RWPE2 (cell line): ENCODE measurements around the gene WASF2.

Experiments used
- ATAC-seq: fragments of 200-7000 bp; cut with Tn5 transposase; 3 replicates; pipeline ENCODE4 v1.9.1; 2021; ENCODE audit warnings: low read depth
- DNase-seq: peaks from one replicate; pipeline ENCODE4 v3.0.0-alpha.2; 2020; ENCODE audit warnings: low spot score
- H3K27ac ChIP-seq: fragments of 450-650 bp; 2 replicates; pipeline ENCODE4 v1.5.1; 2017; ENCODE audit warnings: mild to moderate bottlenecking; ENCODE audit not compliant: poor library complexity, severe bottlenecking
- H3K27me3 ChIP-seq: fragments of 250-450 bp; sonication (Bioruptor Pico); 2 replicates; pipeline ENCODE4 v1.5.1; 2021; ENCODE audit warnings: mild to moderate bottlenecking, moderate library complexity; ENCODE audit not compliant: insufficient read depth, poor library complexity, severe bottlenecking
- H3K36me3 ChIP-seq: fragments of 250-450 bp; sonication (Bioruptor Pico); 2 replicates; pipeline ENCODE4 v1.5.1; 2020; ENCODE audit warnings: low read depth, mild to moderate bottlenecking, moderate library complexity
- H3K4me1 ChIP-seq: fragments of 250-450 bp; sonication (Bioruptor Pico); 2 replicates; pipeline ENCODE4 v1.5.1; 2021; ENCODE audit warnings: mild to moderate bottlenecking, moderate library complexity; ENCODE audit not compliant: insufficient read depth, poor library complexity, severe bottlenecking
- H3K4me3 ChIP-seq: fragments of 250-450 bp; sonication (Bioruptor Pico); 2 replicates; pipeline ENCODE4 v1.5.1; 2021; ENCODE audit warnings: mild to moderate bottlenecking, moderate library complexity; ENCODE audit not compliant: severe bottlenecking
- H3K9me3 ChIP-seq: fragments of 250-450 bp; sonication (Bioruptor Pico); 2 replicates; pipeline ENCODE4 v1.5.1; 2021; ENCODE audit warnings: mild to moderate bottlenecking, moderate library complexity; ENCODE audit not compliant: severe bottlenecking
- CTCF ChIP-seq: fragments of 450-650 bp; IDR thresholded peaks from one replicate; pipeline ENCODE4 v1.5.1; 2017; ENCODE audit warnings: mild to moderate bottlenecking, moderate library complexity; ENCODE audit not compliant: poor library complexity, severe bottlenecking

The WASF2 gene

GRCh38 chr1:27380224-27380623 is 109.7 kb downstream of the WASF2 start:
- TF ChIP-seq CTCF, result no peak
- ATAC-seq, result no peak
- H3K27me3 ChIP-seq, result no peaks in the 10 kb centered on the region
- no peak for DNase-seq
- no peak overlapping the region for H3K27ac ChIP-seq
- H3K4me1 ChIP-seq, result no peaks in the 10 kb centered on the region
- H3K9me3 ChIP-seq, result no peaks in the 10 kb centered on the region
- H3K36me3 ChIP-seq, result no peaks in the 10 kb centered on the region
- no peak overlapping the region for H3K4me3 ChIP-seq

GRCh38 chr1:27379564-27380122 is 110.3 kb downstream of the WASF2 start:
- Histone ChIP-seq H3K36me3 (no peaks in the 10 kb centered on the region), H3K27ac (no peak overlapping the region), H3K4me3 (no peak overlapping the region), H3K27me3 (no peaks in the 10 kb centered on the region), H3K9me3 (no peaks in the 10 kb centered on the region), H3K4me1 (no peaks in the 10 kb centered on the region)
- TF ChIP-seq CTCF, result no peak
- no peak for ATAC-seq
- no peak for DNase-seq

- H3K27ac ChIP-seq, result no peak overlapping the region
- ATAC-seq (no peak), DNase-seq (no peak)
- H3K36me3 ChIP-seq, result no peaks in the 10 kb centered on the region
- H3K9me3 ChIP-seq, result no peaks in the 10 kb centered on the region
- no peaks in the 10 kb centered on the region for H3K27me3 ChIP-seq
- no peak for TF ChIP-seq CTCF
- H3K4me3 ChIP-seq, result no peak overlapping the region
- no peaks in the 10 kb centered on the region for H3K4me1 ChIP-seq
Observed at GRCh38 chr1:27377760-27378495, 112.0 kb downstream of the WASF2 start.

- Histone ChIP-seq H3K36me3 (no peaks in the 10 kb centered on the region), H3K9me3 (no peaks in the 10 kb centered on the region), H3K4me3 (no peak within 1 kb of the TSS), H3K4me1 (no peaks in the 10 kb centered on the region), H3K27ac (no peak within 1 kb of the TSS), H3K27me3 (no peaks in the 10 kb centered on the region)
- DNase-seq, result peak; percentile 50
- TF ChIP-seq CTCF, result no peak
- ATAC-seq, result no peak
Observed at GRCh38 chr1:27374362-27375086, 115.4 kb downstream of the WASF2 start, which contains the start of gene FCN3. FCN3 (minus strand) TSS chr1:27374824; CDS start chr1:27374818, 6 bp downstream.
